Lower leg skin (tissue), 4 donors: ENCODE results near the gene BAIAP2. TPM values are rescaled to one million over a fixed set of nuclear protein-coding genes. Genes with fewer than 3 reads are reported as not detected.

ENCODE experiments used
- DNase-seq, 2 donors: peaks; one replicate each; pipeline ENCODE4 v3.0.0-alpha.2; 2019; ENCODE audit warnings: low spot score in 2 of 2
- H3K4me3 ChIP-seq: fragments of 200-600 bp; sonication (generic); 2 replicates; pipeline ENCODE4 v1.5.1; 2017; ENCODE audit warnings: mild to moderate bottlenecking, low read depth; ENCODE audit not compliant: poor library complexity, severe bottlenecking
- POLR2A ChIP-seq, 2 donors: fragments of 450-650 bp; IDR thresholded peaks; one replicate each; pipeline ENCODE4 v1.6.1; 2016 to 2017; ENCODE audit warnings: antibody characterized with exemption in 2 of 2, mild to moderate bottlenecking in 1 of 2, moderate library complexity in 1 of 2
- WGBS, 2 donors: methylation state at CpG; one replicate each; pipeline ENCODE4 v1.1.5; 2018; 5-methylcytosine and 5-hydroxymethylcytosine counted together
- intact Hi-C: fragments of 100-400 bp; cut with DNase I; formaldehyde crosslinking; loops from one replicate; pipeline ENCODE4 v1.15.0; 2023; ENCODE audit warnings: low total_unique reads
- total RNA-seq, 4 donors: library from RNA; depleted of rRNA; stranded (reverse); fragments of >200 nt; gene quantifications; one replicate each; pipeline ENCODE4 v1.1.0, GENCODE V29; 2016
- TF ChIP-seq, protein P1 (sequence below), 3 donors: fragments of 450-650 bp; IDR thresholded peaks; one replicate each; pipeline ENCODE4 v1.5.1; 2016; ENCODE audit warnings: antibody characterized with exemption in 3 of 3, mild to moderate bottlenecking in 3 of 3, moderate library complexity in 2 of 3

Gene BAIAP2
- total RNA-seq, 4 donors from 2014 or later = 190 to 308 (median 224) TPM

DNA sequence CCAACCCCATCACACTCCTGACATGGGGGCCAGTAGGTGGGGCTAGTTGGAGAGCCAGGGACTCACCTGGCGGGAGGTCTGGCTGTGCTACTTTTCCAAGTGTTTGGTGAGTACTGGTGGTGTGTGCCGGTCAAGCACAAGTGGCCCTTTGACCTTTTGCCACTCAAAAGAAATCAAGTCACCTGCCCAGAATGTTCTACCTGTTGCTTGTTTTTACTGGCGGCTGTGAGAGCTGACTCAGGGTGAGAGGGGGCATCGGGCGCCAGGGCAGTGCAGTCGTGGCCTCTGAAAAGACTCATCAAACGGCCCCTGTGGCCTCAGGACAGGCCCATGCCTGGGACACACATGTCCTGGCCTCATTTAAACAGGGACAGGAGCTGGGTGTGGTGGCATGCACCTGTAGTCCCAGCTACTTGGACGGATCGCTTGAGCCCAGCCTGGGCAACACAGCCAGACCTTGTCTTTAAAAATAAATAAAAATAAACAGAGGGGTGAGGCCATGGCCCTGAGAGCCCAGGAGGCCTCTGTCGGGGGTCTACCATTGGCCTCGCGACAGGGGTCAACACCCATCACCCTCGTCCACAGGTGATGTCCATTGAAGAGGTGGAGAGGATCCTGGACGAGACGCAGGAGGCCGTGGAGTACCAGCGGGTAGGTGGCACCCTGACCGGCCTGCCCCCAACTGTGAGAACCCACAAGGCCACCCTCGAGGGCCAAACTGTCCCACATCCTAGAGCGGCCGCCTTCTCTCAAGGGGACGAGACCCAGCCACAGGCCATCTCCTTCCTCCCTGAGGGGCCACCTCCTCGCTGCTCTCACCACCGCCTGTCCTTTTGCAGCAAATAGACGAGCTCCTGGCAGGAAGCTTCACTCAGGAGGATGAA, 38.3 kb upstream of the BAIAP2 start:
- DNase-seq = no peak
- no peak overlapping the region for H3K4me3 ChIP-seq
- intact Hi-C loops = no loop called here
- no peak for TF ChIP-seq POLR2A (IDR thresholded peaks at IDR 0.05)
- TF ChIP-seq, protein P1, sequence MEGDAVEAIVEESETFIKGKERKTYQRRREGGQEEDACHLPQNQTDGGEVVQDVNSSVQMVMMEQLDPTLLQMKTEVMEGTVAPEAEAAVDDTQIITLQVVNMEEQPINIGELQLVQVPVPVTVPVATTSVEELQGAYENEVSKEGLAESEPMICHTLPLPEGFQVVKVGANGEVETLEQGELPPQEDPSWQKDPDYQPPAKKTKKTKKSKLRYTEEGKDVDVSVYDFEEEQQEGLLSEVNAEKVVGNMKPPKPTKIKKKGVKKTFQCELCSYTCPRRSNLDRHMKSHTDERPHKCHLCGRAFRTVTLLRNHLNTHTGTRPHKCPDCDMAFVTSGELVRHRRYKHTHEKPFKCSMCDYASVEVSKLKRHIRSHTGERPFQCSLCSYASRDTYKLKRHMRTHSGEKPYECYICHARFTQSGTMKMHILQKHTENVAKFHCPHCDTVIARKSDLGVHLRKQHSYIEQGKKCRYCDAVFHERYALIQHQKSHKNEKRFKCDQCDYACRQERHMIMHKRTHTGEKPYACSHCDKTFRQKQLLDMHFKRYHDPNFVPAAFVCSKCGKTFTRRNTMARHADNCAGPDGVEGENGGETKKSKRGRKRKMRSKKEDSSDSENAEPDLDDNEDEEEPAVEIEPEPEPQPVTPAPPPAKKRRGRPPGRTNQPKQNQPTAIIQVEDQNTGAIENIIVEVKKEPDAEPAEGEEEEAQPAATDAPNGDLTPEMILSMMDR (IDR thresholded peaks at IDR 0.05) = no peak
- 93 to 94% methylated on average over 24 to 25 of the region's 25 CpGs for WGBS, 2 donors

DNA sequence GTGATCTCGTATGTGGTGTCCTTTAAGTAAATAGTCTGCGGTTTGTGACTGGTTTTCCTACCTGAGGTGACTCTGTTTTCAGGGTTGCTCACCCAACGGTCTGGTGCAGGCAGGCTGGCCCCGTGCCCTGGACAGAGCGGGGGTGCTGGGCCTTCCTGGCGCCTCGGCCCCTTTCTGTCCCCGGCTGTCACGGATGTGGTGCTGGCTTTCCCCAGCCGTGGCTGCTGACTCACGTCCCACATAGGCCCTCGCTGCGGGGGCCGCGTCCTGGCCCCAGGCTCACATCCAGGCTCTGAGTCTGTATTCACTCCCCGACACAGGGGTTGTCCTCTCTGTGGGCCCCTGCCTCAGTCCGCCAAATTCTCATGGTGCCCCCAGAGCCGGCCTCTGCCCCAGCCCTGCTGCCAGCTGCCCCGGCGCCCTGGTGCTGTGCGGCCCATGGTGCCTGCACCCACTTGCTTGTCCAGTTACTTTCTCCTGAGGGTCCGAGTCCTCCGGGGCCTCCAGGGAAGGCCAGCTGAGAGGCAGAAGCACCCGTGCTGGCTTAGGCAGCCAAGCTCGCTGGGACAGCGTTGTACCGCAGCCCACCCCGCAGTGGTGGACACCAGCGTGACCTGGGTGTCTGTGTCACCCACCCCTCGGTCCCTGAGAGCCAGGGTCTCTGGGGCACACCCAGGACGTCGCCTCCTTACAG, 37.4 kb upstream of the BAIAP2 start:
- DNase-seq = no peak
- H3K4me3 ChIP-seq = no peak overlapping the region
- TF ChIP-seq POLR2A (IDR thresholded peaks at IDR 0.05) = no peak
- TF ChIP-seq, protein P1 (IDR thresholded peaks at IDR 0.05) = no peak
- intact Hi-C loops = no loop called here
- 90 to 96% methylated on average over 26 to 30 of the region's 32 CpGs for WGBS, 2 donors

GRCh38 chr17:80998118-80998747, 36.7 kb upstream of the BAIAP2 start:
- H3K4me3 ChIP-seq = no peak overlapping the region
- DNase-seq = peak in 1 of 2 donors; percentile 81
- 91 to 98% methylated on average over 17 to 18 of the region's 19 CpGs for WGBS, 2 donors
- no peak for TF ChIP-seq POLR2A (IDR thresholded peaks at IDR 0.05)
- TF ChIP-seq, protein P1 (IDR thresholded peaks at IDR 0.05) = no peak
- intact Hi-C loops = no loop called here

DNA sequence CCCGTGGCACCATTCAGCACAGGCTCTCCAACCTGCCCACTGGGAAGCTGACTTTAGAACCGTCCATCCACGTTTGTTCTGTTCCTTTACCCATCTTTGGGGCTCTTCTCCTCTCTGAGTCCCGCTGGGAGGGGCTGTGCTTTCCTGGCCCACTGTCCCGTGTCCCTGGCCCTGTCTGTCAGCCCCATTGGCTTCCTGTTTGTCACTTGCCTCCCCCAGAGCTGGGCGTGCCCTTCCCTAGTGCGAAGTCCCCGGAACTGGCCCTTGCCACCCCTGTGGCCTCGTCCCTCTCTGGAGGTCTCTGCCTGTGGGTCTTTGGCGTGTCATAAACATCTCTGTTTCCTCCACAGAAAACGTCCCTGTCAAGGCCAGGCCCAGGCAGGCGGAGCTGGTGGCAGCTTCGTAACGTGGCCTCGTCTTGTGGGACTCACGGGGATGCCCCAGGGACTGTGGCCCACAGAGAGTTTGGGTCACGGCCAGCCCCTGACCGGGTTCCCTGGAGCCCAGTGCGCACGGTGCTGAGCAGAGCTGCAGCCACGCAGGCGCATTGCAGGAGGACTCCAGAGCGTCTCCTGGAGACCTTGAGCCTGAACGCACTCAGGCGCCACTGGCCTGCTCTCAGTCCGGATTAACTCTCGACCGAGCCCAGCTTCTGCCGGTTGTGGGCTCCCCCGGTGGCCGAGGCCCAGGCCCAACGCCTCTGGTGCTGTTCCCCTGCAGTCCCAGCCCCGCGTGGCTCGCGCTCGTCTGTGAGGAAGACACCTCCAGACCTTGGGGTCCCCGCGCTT, 36.0 kb upstream of the BAIAP2 start:
- peak in 1 of 2 donors; percentile 83 for DNase-seq
- 87 to 94% methylated on average over 32 to 39 of the region's 39 CpGs for WGBS, 2 donors
- TF ChIP-seq, protein P1 (IDR thresholded peaks at IDR 0.05) = no peak
- no peak for TF ChIP-seq POLR2A (IDR thresholded peaks at IDR 0.05)
- intact Hi-C loops = no loop called here
- no peak overlapping the region for H3K4me3 ChIP-seq
